Measurements from ENCODE around the gene ECE1.

The ECE1 gene

GRCh38 chr1:21334214-21335087 is 44.2 kb upstream of the ECE1 start:
- DNase-seq (ENCODE audit: insufficient read length, low spot score) (peak; percentile 66), FAIRE-seq (peak; percentile 91)
- TF ChIP-seq POLR2AphosphoS5 (IDR thresholded peaks at IDR 0.05; ENCODE audit: low read depth, low read length): peak; percentile 64; the same call in 1 of the 2 replicates
- TF ChIP-seq POLR2A (IDR thresholded peaks at IDR 0.05; ENCODE audit: low read depth, low read length): no peak

DNA sequence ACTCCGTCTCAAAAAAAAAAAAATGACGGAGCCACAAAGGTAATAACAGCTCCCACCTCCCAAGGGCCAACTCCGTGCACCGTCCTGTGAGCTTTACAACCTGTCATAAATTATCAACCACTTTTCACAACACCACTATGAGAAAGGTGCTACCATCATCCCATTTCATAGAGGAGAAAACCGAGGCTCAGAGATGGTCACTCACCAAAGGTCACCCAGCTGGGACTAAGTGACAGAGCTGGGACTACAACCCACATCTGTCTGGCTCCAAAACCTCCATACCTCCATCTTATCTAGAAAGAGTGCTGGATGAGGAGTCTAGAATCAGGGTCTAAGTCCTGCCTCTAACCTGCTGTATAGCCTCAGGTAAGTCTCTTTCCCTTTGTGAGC is 43.6 kb upstream of the ECE1 start:
- TF ChIP-seq POU2F2 (IDR thresholded peaks at IDR 0.05; ENCODE audit: low read depth, low read length) (no peak), POLR2AphosphoS5 (IDR thresholded peaks at IDR 0.05; ENCODE audit: low read depth, low read length) (no peak), POLR2A (IDR thresholded peaks at IDR 0.05; ENCODE audit: low read depth, low read length) (no peak), PAX5 (IDR thresholded peaks at IDR 0.05; ENCODE audit: insufficient read depth, low read length, severe bottlenecking) (no peak), TAF1 (IDR thresholded peaks at IDR 0.05; ENCODE audit: low read depth, low read length) (no peak), SPI1 (IDR thresholded peaks at IDR 0.05; ENCODE audit: low read depth, low read length) (no peak)
- FAIRE-seq: no peak
- no peak for DNase-seq (ENCODE audit: insufficient read length, low spot score)

GRCh38 chr1:21332554-21333311 is 42.5 kb upstream of the ECE1 start:
- TF ChIP-seq POLR2AphosphoS5 (IDR thresholded peaks at IDR 0.05; ENCODE audit: low read depth, low read length): no peak
- TF ChIP-seq POLR2A (IDR thresholded peaks at IDR 0.05; ENCODE audit: low read depth, low read length): no peak
- no peak for TF ChIP-seq POU2F2 (IDR thresholded peaks at IDR 0.05; ENCODE audit: low read depth, low read length)
- no peak for TF ChIP-seq TAF1 (IDR thresholded peaks at IDR 0.05; ENCODE audit: low read depth, low read length)
- no peak for TF ChIP-seq SPI1 (IDR thresholded peaks at IDR 0.05; ENCODE audit: low read depth, low read length)
- TF ChIP-seq PAX5 (IDR thresholded peaks at IDR 0.05; ENCODE audit: insufficient read depth, low read length, severe bottlenecking): no peak
- no peak for FAIRE-seq
- no peak for DNase-seq (ENCODE audit: insufficient read length, low spot score)

DNA sequence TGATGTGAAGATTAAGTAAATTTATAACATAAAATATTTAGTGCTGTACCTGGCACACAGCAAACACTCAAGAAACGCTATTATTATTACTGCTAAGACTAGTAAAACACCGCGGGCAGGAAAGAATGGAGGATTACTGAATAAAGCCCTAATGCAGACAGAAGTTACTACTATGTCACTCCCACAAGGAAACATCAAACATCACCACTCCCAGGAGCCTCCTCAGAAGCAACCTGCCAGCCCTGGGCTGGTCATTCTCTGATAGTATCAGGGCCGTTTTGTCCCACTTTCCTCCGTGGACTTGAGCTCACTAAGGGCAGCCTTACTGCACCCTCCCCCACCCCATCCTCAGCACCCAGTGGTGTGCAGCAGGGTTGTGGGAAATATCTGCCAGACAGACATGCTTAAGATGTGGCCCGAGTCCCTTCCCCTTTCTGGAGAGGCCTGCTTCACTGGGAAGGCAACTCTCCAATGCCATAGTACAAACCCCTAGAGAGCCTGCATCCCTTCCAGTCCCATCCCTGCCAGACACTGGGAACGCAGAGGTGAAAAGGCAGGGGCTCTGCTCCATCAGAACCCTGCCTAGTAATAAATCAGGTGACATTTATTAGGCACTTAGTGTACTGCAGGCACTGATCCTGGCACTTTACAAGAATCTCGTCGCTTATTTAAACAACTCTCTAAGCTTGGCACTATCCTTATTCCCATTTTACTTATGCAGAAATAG is 41.7 kb upstream of the ECE1 start:
- FAIRE-seq (no peak), DNase-seq (ENCODE audit: insufficient read length, low spot score) (no peak)
- no peak for TF ChIP-seq TAF1 (IDR thresholded peaks at IDR 0.05; ENCODE audit: low read depth, low read length)
- no peak for TF ChIP-seq PAX5 (IDR thresholded peaks at IDR 0.05; ENCODE audit: insufficient read depth, low read length, severe bottlenecking)
- TF ChIP-seq SPI1 (IDR thresholded peaks at IDR 0.05; ENCODE audit: low read depth, low read length): no peak
- TF ChIP-seq POLR2AphosphoS5 (IDR thresholded peaks at IDR 0.05; ENCODE audit: low read depth, low read length): no peak
- TF ChIP-seq POU2F2 (IDR thresholded peaks at IDR 0.05; ENCODE audit: low read depth, low read length): no peak
- TF ChIP-seq POLR2A (IDR thresholded peaks at IDR 0.05; ENCODE audit: low read depth, low read length): no peak

GRCh38 chr1:21330544-21330943 is 40.3 kb upstream of the ECE1 start:
- FAIRE-seq: no peak
- no peak for DNase-seq (ENCODE audit: insufficient read length, low spot score)
- TF ChIP-seq POU2F2 (IDR thresholded peaks at IDR 0.05; ENCODE audit: low read depth, low read length) (no peak), POLR2AphosphoS5 (IDR thresholded peaks at IDR 0.05; ENCODE audit: low read depth, low read length) (no peak), PAX5 (IDR thresholded peaks at IDR 0.05; ENCODE audit: insufficient read depth, low read length, severe bottlenecking) (no peak), TAF1 (IDR thresholded peaks at IDR 0.05; ENCODE audit: low read depth, low read length) (no peak), SPI1 (IDR thresholded peaks at IDR 0.05; ENCODE audit: low read depth, low read length) (no peak), POLR2A (IDR thresholded peaks at IDR 0.05; ENCODE audit: low read depth, low read length) (no peak)

DNA sequence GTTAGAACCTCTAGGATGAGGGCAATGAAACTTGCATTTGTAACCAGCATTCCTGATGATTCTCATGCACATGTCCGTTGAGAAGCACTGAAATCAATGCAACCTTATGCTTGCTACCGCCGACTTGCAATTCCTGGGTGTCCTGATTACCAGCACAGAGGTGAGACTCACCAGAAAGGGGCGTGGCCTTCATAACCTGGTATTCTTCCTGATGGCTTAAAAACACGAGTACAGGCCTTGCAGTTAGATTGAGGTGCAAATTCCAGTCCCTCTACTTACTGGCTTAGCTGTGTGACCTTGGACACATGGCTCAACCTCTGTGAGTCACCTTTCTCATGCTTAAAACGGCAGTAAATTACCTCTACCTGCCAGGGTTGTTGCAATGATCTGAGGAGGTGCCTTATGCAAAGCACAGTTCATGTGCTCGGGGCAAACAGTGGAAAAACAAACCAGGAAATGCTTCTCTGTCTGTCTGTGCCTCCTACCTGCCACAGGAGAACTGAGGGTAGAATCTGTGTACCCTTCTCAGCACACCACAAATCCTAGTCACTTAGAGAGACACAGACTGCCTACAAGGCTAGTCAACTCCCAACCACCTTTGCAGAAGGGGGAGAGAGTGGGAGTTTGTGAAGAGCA is 39.1 kb upstream of the ECE1 start:
- FAIRE-seq: no peak
- DNase-seq (ENCODE audit: insufficient read length, low spot score): no peak
- TF ChIP-seq POU2F2 (IDR thresholded peaks at IDR 0.05; ENCODE audit: low read depth, low read length) (no peak), PAX5 (IDR thresholded peaks at IDR 0.05; ENCODE audit: insufficient read depth, low read length, severe bottlenecking) (no peak), POLR2A (IDR thresholded peaks at IDR 0.05; ENCODE audit: low read depth, low read length) (no peak), POLR2AphosphoS5 (IDR thresholded peaks at IDR 0.05; ENCODE audit: low read depth, low read length) (no peak), TAF1 (IDR thresholded peaks at IDR 0.05; ENCODE audit: low read depth, low read length) (no peak), SPI1 (IDR thresholded peaks at IDR 0.05; ENCODE audit: low read depth, low read length) (no peak)

DNA sequence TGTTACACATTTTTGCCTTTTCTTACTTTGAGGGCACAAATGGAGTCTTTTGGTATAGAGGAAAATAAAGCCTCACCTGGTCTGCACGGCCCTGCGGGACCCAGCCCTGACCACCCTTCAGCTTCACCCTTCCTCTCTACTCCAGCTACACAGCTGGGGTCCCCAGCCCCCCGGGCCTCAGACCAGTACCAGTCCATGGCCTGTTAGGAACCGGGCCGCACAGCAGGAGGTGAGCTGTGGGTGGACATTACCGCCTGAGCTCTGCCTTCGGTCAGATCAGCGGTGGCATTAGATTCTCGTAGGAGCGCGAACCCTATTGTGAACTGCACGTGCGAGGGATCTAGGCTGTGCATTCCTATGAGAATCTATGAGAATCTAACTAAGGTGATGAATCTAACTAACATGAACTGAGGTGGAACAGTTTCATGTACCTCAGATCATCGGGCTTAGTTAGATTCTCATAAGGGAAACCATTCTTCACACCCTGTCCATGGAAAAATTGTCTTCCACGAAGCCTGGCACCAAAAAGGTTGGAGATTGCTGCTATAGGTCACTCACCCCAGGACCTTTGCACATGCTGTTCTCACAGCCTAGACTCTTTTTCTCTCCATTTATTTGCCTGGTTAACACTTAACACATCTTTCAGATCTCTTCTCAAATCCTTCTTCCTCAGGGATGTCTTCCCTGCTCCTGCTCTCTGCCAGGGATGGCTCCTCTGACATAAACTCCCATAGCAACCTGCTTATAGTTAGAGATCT is 37.5 kb upstream of the ECE1 start:
- DNase-seq (ENCODE audit: insufficient read length, low spot score) (no peak), FAIRE-seq (no peak)
- TF ChIP-seq TAF1 (IDR thresholded peaks at IDR 0.05; ENCODE audit: low read depth, low read length) (no peak), POLR2AphosphoS5 (IDR thresholded peaks at IDR 0.05; ENCODE audit: low read depth, low read length) (no peak)

GRCh38 chr1:21326861-21327344 is 36.6 kb upstream of the ECE1 start:
- no peak for DNase-seq (ENCODE audit: insufficient read length, low spot score)
- no peak for TF ChIP-seq POU2F2 (IDR thresholded peaks at IDR 0.05; ENCODE audit: low read depth, low read length)
- TF ChIP-seq TAF1 (IDR thresholded peaks at IDR 0.05; ENCODE audit: low read depth, low read length): no peak
- TF ChIP-seq SPI1 (IDR thresholded peaks at IDR 0.05; ENCODE audit: low read depth, low read length): no peak
- TF ChIP-seq PAX5 (IDR thresholded peaks at IDR 0.05; ENCODE audit: insufficient read depth, low read length, severe bottlenecking): no peak
- TF ChIP-seq POLR2AphosphoS5 (IDR thresholded peaks at IDR 0.05; ENCODE audit: low read depth, low read length): no peak
- no peak for TF ChIP-seq POLR2A (IDR thresholded peaks at IDR 0.05; ENCODE audit: low read depth, low read length)
- FAIRE-seq: no peak
